Inflammatory macrophage treated with lipopolysaccharide for 1 hour (primary cell): ENCODE results near the gene PPP1R15B.

Source experiments
- DNase-seq, 2 donors: peaks; one replicate each; pipeline ENCODE4 v3.0.0-alpha.2; 2020 to 2022

Gene PPP1R15B

DNA sequence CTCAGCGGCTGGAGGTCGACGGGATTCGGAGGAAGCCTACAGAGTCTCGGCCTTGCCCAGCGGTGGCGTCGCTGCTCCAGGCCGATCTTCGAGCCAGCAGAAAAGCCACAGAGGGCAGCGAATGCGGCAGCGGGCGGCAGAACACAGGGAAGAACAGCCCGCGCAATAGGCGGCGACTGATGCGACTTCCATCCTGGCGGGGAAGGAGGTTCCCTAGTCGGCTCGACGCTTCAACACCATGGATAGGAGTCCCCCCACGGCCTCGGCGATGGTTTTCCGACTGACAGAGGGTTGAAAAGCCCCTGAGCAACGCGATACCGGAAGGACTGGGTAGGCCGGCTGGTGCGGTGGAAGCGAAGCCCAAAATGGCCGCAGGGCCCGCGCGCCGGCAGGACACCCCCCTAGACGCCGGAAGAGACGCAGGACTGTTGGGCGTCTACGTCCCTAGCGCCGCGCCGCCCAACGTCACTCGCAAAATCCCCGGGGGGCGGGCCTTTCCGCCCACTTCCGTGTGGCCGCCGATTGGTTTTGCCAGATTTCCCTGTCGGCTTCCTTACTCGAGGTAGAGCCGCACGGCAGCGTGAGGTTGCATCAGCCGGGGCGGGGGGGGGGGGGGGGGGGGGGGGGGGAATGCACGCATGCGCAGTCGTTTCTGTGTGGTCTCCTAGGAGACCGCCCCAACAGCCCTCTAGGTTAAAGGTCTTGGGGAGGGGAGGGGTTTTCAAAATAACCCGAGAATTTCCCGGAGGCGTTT is at the start of gene PPP1R15B:
Gene PPP1R15B (minus strand): TSS at position 367 of the 754 bp plus-strand sequence. CDS start 406 bp downstream, outside the sequence.
- peak; percentile 98 to 100 for DNase-seq

- DNase-seq = no peak
Observed at GRCh38 chr1:204460346-204460745, 48.7 kb upstream of the PPP1R15B start.

GRCh38 chr1:204459706-204460105 is 48.1 kb upstream of the PPP1R15B start:
- no peak for DNase-seq

- no peak for DNase-seq
Observed at GRCh38 chr1:204457666-204458065, 46.0 kb upstream of the PPP1R15B start.

- DNase-seq = no peak
Observed at GRCh38 chr1:204456826-204457442, 45.3 kb upstream of the PPP1R15B start.

- no peak for DNase-seq
Observed at GRCh38 chr1:204455831-204456145, 44.2 kb upstream of the PPP1R15B start.

GRCh38 chr1:204455063-204455830 is 43.6 kb upstream of the PPP1R15B start:
- no peak for DNase-seq

DNA sequence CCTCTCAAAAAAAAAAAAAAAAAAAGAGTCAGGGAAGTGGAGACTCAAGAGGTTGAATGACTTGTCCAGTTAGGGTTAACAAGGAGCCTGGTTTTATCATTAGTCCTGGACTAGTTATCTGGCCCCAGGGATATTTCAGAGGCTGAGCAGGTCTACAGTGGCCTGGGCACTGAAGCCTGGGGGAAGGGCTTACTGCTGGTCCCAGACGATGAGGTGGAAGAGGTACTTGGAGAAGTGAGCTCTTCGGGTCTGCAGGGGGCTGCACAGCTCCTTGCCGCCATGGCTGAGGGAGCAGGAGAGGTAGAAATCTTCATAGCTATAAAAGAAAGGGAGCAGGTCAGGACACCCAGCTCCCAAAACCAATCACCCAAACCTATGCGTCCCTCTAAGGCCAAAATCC is 42.9 kb upstream of the PPP1R15B start:
- no peak for DNase-seq

GRCh38 chr1:204453141-204453772 is 41.6 kb upstream of the PPP1R15B start:
- peak in 1 of 2 donors; percentile 68 for DNase-seq

DNA sequence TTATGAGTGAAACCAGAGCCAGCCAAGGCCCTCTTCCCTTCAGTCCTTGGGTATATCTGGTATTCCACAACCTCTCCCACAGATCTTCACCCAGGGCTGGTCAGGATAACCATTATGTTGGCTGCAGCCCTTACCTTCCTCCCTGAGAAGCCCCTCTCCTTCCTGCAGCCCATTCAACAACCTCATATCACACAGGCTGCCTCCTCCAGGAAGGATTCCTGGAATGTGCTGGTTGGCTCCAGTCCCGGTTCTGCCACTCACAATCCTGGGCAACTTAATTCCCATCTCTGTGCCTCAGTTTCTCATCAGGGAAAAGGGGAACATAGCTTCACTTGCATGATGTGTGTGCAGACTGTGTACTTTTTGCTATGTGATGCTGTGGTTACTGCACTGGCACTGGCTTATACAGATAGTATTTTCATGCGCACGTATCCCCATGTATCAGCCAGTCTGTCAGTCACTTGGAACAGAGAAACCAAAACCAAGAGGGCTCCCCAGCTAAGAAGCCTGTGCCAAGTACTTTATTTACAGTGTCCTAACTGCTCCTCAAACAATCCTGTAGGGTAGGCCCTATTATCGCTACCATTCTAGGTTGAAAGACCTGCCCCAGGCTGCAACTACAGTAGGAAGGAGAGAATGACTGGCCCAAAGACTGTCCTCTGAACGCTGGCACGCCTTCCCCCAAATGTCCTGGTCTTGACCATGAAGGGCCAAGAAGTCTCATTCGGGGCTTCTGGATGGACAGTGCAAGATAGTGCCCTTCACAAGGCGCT is 39.9 kb upstream of the PPP1R15B start:
- DNase-seq = no peak

DNA sequence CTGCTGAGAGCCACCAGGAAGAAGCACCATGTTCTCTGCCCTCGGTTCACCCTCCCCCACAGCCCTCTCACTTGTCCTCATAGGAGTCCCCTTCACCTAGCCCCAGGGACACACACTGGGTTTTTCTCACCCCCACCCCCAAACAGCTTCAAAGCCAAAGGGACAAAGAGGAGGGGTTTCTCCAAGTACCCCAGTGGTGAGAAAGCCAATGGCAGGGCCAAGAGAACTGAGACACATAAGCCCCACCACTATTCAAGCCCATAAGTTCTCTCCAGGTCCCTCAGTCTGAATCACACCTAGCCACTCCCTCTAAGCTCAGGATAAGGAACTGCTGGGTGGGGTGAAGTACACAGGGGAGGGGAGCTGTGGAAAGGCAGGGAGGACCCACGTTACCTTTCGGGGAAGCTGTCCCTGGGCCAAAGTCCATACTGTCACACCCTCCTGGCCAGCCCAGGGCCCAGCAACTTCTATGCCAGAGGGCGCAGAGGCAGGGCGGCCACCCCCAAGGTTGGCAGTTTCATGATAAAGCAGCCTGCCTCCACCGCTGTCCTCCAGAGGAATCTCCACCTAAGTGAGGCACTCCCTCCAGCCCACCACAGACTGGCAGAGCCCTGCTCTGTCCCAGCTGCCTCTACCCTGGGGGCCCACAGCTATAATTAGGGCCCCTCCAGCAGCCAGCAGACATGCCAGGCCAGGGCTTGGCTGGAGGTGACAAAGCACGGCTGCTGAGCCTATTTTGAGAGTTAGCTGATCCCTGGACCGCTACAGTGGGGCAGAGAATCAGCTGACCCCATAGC is 39.0 kb upstream of the PPP1R15B start:
- no peak for DNase-seq

DNA sequence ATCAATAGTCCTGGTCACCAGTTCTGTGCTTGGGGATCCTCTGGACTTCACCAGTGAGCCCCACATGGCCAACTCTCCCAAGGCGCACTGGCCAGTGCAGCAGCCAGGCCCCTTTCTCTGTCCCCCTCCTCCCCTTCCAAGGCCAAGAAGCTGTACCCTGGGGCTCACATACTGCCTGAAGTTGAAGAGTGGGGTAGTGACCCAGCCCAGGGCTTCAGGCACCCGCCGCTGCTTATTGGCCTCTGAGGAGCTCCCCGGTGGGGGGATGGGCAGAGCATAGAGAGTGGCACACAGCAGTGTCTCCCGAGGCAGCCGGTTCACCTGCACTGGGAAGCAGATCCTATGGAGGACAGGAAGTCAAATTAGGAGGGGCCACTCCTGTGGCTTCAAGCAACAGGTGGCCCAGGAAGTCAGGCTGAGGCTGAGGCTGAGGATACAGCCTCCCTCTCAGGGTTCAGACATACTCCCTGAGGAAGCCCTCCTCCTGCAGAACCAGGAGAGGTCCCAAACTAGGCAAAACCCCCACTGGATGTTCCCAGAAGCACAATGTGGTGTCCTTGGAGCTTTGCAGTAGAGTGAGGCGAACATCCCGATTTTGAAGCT is 38.2 kb upstream of the PPP1R15B start:
- no peak for DNase-seq

DNA sequence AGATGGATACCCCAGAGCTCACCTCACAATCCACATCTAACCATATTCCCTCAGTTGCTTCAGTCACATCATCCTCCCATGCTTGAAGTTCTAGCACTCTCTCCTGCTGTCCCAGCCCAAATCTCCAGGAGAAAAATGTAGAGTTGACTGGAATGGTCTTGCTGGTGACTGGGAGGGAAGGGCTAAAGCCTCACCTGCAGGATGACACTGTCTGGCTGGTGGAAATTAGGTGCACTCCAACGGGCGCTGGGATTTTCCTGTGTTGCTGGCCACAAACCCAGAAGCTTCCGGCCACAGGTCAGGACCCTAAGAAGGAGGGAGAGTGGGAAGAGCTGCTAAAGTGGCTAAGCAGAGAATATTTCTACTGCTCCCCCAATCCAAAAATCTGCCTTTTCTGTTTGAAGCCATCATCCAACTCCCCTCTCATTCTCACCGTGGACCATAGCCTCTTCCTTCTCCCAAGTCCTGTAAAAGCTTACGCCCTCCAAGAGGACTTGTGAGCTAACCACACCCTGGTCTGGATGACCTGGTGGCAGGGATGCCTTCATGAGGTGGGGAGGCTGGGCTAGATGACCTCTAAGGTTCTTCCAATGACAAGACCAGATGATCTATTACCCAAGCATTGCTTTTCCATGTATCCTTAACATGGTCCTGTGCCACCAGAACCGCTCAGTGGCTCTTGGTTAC is 37.5 kb upstream of the PPP1R15B start:
- DNase-seq = no peak

DNA sequence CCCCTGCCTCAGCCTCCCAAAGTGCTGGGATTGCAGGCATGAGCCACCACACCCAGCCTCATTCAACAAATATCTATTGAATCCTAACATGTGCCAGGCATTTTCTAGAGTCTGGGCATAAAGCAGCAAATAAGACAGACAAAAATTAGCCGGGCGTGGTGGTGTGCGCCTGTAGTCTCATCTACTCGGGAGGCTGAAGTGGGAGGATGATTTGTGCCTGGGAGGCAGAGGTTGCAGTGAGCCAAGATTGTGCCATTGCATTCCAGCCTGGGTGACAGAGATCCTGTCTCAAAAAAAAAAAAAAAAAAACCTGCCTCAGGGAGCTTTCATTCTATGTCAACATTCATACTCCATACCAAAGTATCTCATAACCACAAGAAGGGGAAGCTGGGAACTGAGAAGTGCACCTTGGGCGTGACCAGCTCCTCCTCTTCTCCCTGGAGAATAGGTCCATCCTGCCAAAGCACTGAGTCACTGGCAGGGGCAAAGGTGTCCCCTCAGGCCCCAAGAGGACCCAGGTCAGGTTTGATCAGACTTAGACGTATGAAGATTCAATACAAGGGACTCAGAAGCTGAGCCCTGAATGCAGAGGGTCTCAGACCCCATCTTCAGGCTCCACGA is 36.8 kb upstream of the PPP1R15B start:
- no peak for DNase-seq

DNA sequence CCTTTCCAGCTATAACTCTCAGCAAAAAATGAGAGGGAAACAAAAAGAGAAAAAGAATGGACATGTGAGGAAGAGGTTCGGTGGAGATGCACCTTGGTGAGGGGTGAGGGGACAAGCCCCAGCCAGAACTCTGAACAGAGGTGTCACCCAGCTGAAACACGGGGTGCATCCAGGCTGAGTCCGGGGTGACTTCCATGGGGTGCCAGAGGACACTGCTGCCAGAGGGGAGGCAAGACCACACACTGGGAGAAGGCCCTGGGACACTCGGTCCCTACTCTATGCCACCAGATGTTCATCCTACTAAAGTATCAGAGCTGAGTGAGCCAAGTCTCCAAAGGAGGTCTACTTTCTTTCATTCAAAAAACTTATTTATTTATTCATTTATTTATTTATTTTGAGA is 36.1 kb upstream of the PPP1R15B start:
- DNase-seq = no peak

DNA sequence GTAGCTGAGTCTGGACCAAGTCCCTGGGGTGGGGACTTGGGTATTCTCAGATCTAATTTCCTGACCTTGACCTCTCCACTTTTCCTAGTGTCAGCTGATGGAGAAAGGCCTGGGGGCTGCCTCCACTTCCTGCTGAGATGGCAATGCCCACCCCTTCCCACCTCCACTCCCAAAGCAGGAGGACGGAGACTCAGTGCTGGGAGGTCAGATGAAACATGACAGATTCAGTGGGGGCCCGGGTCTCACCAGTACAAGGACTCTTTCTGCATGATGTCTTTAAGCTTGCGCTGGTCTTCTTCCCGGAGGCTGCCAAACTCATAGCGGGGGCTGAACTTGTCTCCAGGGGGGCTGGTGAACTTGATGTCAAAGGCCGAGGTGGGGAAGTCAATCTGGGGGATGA is 35.6 kb upstream of the PPP1R15B start:
- DNase-seq = no peak

GRCh38 chr1:204446413-204447111 is 34.9 kb upstream of the PPP1R15B start:
- peak; percentile 35 to 84 for DNase-seq

GRCh38 chr1:204445860-204446412 is 34.3 kb upstream of the PPP1R15B start:
- peak; percentile 24 to 32 for DNase-seq
